22Rv1 (cell line): ENCODE data around the gene TKFC.

ENCODE experiments used
- H3K27ac ChIP-seq: fragments of 450-650 bp; 2 replicates; pipeline ENCODE4 v1.5.1; 2017
- ZFX ChIP-seq: fragments of 450-650 bp; IDR thresholded peaks from 2 replicates; pipeline ENCODE4 v1.6.1; 2017; ENCODE audit warnings: antibody characterized with exemption, borderline replicate concordance
- TF ChIP-seq, protein P1 (sequence below): fragments of 450-650 bp; IDR thresholded peaks from 2 replicates; pipeline ENCODE4 v1.5.1; 2017; ENCODE audit warnings: mild to moderate bottlenecking

TKFC gene

DNA sequence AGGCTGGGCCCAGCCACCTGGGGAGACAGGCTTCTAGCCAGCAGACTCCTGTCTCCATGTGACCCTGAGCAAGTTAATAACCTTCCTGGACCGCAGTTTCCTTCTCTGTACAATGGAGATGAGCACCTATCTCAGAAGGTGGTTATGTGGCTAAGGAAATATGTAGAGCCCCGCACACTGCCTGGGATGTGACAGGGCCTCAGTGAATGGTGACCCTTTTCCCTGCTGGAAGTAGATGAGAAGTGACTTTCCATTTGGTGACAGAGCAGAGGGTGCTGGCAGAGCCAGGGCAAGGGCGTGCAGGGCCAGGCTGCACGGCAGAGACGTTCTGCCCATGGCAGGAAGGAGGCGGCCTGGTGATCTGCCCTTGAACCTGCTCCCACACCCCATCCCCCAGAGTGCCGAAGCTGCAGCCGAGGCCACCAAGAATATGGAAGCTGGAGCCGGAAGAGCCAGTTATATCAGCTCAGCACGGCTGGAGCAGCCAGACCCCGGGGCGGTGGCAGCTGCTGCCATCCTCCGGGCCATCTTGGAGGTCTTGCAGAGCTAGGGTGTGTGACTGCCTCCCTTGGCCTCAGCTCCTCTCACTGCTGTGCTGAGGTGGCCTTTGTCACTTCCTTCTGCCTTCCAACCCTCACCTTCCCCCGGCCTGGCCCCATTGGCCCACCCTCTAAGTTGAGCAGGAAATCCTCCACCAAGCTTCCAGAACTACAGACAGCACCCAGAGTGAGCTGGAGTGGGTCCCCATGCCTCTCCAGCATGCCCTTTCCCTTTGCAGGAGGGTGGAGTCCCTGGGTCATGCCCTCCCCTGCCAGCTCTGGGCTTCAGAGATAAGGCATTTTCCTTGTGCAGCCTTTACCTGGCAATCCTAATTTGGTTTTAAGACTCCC lies 13.2 kb downstream of the TKFC start:
- no peak overlapping the region for H3K27ac ChIP-seq
- TF ChIP-seq, protein P1, sequence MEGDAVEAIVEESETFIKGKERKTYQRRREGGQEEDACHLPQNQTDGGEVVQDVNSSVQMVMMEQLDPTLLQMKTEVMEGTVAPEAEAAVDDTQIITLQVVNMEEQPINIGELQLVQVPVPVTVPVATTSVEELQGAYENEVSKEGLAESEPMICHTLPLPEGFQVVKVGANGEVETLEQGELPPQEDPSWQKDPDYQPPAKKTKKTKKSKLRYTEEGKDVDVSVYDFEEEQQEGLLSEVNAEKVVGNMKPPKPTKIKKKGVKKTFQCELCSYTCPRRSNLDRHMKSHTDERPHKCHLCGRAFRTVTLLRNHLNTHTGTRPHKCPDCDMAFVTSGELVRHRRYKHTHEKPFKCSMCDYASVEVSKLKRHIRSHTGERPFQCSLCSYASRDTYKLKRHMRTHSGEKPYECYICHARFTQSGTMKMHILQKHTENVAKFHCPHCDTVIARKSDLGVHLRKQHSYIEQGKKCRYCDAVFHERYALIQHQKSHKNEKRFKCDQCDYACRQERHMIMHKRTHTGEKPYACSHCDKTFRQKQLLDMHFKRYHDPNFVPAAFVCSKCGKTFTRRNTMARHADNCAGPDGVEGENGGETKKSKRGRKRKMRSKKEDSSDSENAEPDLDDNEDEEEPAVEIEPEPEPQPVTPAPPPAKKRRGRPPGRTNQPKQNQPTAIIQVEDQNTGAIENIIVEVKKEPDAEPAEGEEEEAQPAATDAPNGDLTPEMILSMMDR = no peak
- TF ChIP-seq ZFX = no peak

DNA sequence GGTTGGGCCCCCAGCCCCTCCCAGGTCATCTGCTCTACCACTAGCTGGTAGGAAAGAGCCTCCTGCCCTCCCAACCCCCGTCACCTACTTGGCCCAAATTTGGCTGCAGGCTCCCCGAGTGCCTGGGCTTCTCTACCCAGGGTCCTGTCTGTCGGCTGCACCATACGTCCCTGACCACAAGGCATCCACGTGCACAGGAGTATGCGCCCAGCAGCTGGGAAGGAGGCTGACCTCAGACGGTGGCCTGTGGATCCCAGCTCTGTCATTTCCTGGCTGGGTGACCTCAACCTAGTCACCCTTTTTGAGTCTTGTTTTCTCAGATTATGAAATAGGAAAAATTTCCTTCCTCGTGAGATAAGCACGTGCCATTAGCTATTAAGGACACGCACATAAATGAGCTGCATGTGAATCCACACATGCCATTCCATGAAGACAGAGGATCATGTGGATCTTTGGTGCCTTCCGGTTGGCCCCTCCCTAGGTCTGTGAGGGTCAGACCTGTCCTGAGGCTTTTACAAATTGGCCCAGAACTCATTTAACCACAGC lies 15.0 kb downstream of the TKFC start:
- no peak for TF ChIP-seq ZFX
- TF ChIP-seq, protein P1 = no peak
- no peak overlapping the region for H3K27ac ChIP-seq

DNA sequence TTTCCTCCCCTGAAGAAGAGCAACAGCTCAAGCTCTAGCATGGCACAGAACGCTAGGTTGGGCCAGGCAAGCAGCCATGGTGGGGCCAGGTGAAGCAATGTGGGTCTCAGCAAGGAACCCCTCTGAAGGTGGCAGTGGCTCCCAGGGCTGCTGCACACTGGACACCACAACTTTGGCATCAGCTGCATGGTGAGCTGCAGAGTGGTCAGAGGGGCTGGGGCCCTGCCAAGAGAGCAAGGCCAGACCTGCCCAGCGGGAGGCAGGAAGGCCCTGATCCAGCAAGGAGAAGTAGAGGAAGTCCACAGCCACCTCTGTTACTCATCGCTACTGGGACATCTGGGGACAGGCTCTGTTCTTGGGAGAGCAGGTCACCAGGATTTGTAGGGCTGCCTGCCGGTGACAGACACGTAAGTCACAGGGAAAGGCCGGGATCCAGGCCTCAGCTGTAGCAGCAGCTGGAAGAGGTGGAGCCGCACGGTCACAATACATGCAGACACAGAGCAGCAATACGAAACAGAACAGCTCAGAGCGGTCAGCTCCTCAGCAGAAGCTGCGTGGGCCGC lies 16.2 kb downstream of the TKFC start:
- H3K27ac ChIP-seq = no peak overlapping the region
- TF ChIP-seq, protein P1 = no peak
- TF ChIP-seq ZFX = no peak

DNA sequence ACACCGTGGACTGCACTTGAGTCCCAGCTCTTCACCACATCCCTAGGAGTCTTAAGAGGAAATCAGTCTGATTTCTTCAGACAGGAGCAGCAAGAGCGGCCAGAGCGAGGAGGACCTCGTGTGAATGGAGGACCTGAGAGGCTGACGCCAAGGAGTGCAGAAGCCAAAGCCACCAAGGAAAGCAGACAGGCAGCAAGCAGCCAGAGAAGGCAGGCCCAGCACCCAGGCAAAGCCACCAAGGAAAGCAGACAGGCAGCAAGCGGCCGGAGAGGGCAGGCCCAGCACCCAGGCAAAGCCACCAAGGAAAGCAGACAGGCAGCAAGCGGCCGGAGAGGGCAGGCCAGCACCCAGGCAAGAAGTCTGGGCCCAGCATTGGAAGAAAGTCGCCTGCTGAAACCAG lies 16.9 kb downstream of the TKFC start:
- TF ChIP-seq ZFX = no peak
- TF ChIP-seq, protein P1 = no peak
- no peak overlapping the region for H3K27ac ChIP-seq

DNA sequence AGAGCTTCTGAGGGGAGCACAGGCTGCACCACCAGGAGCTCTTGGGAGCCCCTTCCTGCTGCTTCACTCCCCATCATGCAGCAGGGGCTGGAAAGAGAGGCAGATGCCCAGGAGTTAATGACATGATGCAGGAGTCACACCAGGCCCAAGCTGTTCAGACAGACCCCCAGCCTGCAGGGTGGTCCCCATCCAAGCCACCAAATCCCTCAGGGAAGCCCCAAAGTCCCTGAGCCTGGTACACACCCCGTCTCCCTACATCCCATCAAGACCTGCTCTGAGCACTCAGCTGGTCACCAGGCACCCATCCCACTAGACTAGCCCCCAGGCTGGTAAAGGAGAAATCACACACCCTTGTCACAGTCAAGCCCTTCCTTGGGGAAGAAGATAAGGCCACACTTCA lies 17.3 kb downstream of the TKFC start:
- TF ChIP-seq ZFX = no peak
- H3K27ac ChIP-seq = no peak overlapping the region

DNA sequence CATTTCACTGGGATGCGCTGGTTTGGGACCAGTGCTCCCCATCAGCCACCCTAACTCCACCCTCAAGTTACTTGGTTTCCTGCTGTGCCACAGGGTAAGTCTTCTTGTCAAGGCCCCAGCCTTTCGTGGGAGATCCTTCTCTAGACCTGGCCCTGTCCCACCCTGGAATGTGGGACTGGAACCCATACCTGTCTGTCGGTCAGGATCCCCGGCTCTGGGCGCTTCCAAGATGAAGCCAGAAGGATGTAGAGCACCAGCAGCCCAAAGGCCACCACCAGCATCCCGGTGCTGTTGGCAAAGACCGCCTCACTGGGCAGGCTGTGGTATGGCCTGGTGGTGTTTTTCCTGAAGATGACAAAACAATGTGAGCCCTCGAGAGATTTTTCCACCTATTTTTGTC lies 17.8 kb downstream of the TKFC start:
- no peak overlapping the region for H3K27ac ChIP-seq
- TF ChIP-seq, protein P1 = no peak
- TF ChIP-seq ZFX = no peak

DNA sequence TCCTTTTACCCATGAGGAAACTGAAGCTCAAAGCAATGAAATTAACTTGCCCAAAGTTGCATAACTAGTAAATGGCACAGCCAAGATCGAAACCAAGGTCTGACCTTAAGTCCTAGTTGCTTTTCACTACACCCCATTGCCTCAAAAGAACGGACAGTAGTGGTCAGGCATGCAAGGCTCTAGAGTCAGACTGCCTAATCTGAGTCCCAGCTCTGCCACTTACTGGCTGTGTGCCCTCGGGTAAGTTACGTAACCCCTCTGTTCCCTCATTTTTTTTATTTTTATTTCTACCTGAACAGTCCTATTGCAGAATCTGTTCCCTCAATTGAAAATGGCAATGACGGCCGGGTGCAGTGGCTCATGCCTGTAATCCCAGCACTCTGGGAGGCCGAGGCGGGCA lies 19.0 kb downstream of the TKFC start:
- no peak overlapping the region for H3K27ac ChIP-seq
- no peak for TF ChIP-seq ZFX
- TF ChIP-seq, protein P1 = no peak
